Trophoblast cell (in vitro differentiated cells and primary cell): ENCODE results near the gene TOM1L2.
A peak's percentile ranks its signal among the peaks of the same experiment; 100 is the strongest.

Source experiments
- DNase-seq, 2 donors: peaks; one replicate each; pipeline ENCODE4 v3.0.0-alpha.2; 2016
- H2AFZ ChIP-seq: 2 replicates; pipeline ENCODE4 v1.6.1; 2013; ENCODE audit warnings: low read length, moderate library complexity, mild to moderate bottlenecking; ENCODE audit not compliant: insufficient read depth, poor library complexity
- H2AK5ac ChIP-seq: 2 replicates; pipeline ENCODE4 v1.6.1; 2013; ENCODE audit warnings: mild to moderate bottlenecking, low read length
- H2BK120ac ChIP-seq: 2 replicates; pipeline ENCODE4 v1.6.1; 2013; ENCODE audit warnings: low read length, mild to moderate bottlenecking, moderate library complexity; ENCODE audit not compliant: insufficient read depth, poor library complexity
- H2BK12ac ChIP-seq: 2 replicates; pipeline ENCODE4 v1.6.1; 2013; ENCODE audit warnings: mild to moderate bottlenecking, low read length, moderate library complexity
- H2BK5ac ChIP-seq: 2 replicates; pipeline ENCODE4 v1.6.1; 2013; ENCODE audit warnings: low read length, low read depth, moderate library complexity, mild to moderate bottlenecking; ENCODE audit not compliant: poor library complexity
- H3K14ac ChIP-seq: 2 replicates; pipeline ENCODE4 v1.6.1; 2013; ENCODE audit warnings: mild to moderate bottlenecking, low read length
- H3K18ac ChIP-seq: 2 replicates; pipeline ENCODE4 v1.6.1; 2013; ENCODE audit warnings: mild to moderate bottlenecking, low read length
- H3K23ac ChIP-seq: 2 replicates; pipeline ENCODE4 v1.6.1; 2013; ENCODE audit warnings: low read length
- H3K27ac ChIP-seq: 2 replicates; pipeline ENCODE4 v1.5.1; 2013; ENCODE audit warnings: low read depth, mild to moderate bottlenecking, inconsistent platforms, low read length, moderate library complexity
- H3K27me3 ChIP-seq: 2 replicates; pipeline ENCODE4 v1.6.1; 2013; ENCODE audit warnings: inconsistent platforms, mild to moderate bottlenecking, low read length, moderate library complexity; ENCODE audit not compliant: insufficient read depth
- H3K36me3 ChIP-seq, 2 experiments: 1 replicate in 1 of 2; 2 replicates in 1 of 2; pipeline ENCODE4 v1.6.1; 2013; ENCODE audit warnings: low read length in 2 of 2, mild to moderate bottlenecking in 2 of 2, moderate library complexity in 1 of 2; ENCODE audit not compliant: insufficient read depth in 2 of 2, control insufficient read depth in 1 of 2
- H3K4ac ChIP-seq: 2 replicates; pipeline ENCODE4 v1.6.1; 2013; ENCODE audit warnings: low read depth, mild to moderate bottlenecking, low read length, moderate library complexity
- H3K4me1 ChIP-seq, 2 experiments: 1 replicate in 1 of 2; 2 replicates in 1 of 2; pipeline ENCODE4 v1.6.1; 2013; ENCODE audit warnings: low read length in 2 of 2, mild to moderate bottlenecking in 2 of 2, moderate library complexity in 1 of 2; ENCODE audit not compliant: insufficient read depth in 2 of 2, control insufficient read depth in 1 of 2
- H3K4me2 ChIP-seq: 2 replicates; pipeline ENCODE4 v1.6.1; 2013; ENCODE audit warnings: inconsistent platforms, mild to moderate bottlenecking, low read length, moderate library complexity
- H3K4me3 ChIP-seq: 2 replicates; pipeline ENCODE4 v1.5.1; 2013; ENCODE audit warnings: mild to moderate bottlenecking, low read depth, low read length, inconsistent platforms
- H3K79me1 ChIP-seq: one replicate; pipeline ENCODE4 v1.6.1; 2013; ENCODE audit warnings: low read length
- H3K79me2 ChIP-seq: 2 replicates; pipeline ENCODE4 v1.6.1; 2013; ENCODE audit warnings: low read length, mild to moderate bottlenecking; ENCODE audit not compliant: control insufficient read depth, insufficient read depth, poor library complexity
- H3K9ac ChIP-seq: 2 replicates; pipeline ENCODE4 v1.6.1; 2013; ENCODE audit warnings: mild to moderate bottlenecking, low read length
- H3K9me3 ChIP-seq: 2 replicates; pipeline ENCODE4 v1.6.1; 2013; ENCODE audit warnings: low read depth, mild to moderate bottlenecking, control low read depth, inconsistent platforms, low read length; ENCODE audit not compliant: insufficient read depth
- H4K12ac ChIP-seq: 2 replicates; pipeline ENCODE4 v1.6.1; 2013; ENCODE audit warnings: low read depth, mild to moderate bottlenecking, low read length, moderate library complexity
- H4K8ac ChIP-seq: 2 replicates; pipeline ENCODE4 v1.6.1; 2013; ENCODE audit warnings: low read depth, mild to moderate bottlenecking, low read length, moderate library complexity
- H4K91ac ChIP-seq: one replicate; pipeline ENCODE4 v1.6.1; 2013; ENCODE audit warnings: low read depth, mild to moderate bottlenecking, low read length, moderate library complexity
- WGBS: extraction: QIAGEN DNeasy Blood & Tissue Kit; methylation state at CpG from one replicate; pipeline ENCODE4 v1.1.7; 2013; ENCODE audit warnings: missing lambda C conversion rate; ENCODE audit not compliant: insufficient read length, insufficient coverage; ENCODE audit errors: extremely low coverage; 5-methylcytosine and 5-hydroxymethylcytosine counted together

TOM1L2 gene

DNA sequence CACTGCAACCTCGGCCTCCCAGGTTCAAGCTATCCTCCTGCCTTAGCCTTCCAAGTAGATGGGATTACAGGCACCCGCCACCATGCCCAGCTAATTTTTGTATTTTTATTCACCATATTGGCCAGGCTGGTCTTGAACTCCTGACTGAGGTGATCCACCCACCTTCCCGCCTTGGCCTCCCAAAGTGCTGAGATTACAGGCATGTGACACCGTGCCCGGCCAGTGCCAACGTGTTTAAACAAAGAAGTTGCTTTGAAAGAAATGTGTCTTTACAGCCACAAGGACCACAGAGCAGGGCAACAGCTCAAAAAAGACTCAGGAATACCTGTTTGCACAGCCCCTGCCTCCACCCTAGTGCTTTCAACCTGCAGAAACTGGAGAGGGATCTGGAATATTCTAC lies 41.8 kb upstream of the TOM1L2 start:
- peaks cover 5% of the 10 kb centered on the region for H3K9me3 ChIP-seq
- H3K23ac ChIP-seq, result no peak overlapping the region
- WGBS, result no CpG with 5 or more reads among the region's 6 CpGs
- no peak overlapping the region for H4K12ac ChIP-seq
- DNase-seq, result no peak
- H2BK120ac ChIP-seq, result no peak overlapping the region
- no peak overlapping the region for H2AK5ac ChIP-seq
- H3K4ac ChIP-seq, result no peak overlapping the region
- no peak overlapping the region for H2BK12ac ChIP-seq
- peaks cover 11 to 12% of the 10 kb centered on the region in 2 experiments for H3K36me3 ChIP-seq
- H3K79me1 ChIP-seq, result no peaks in the 10 kb centered on the region
- no peak overlapping the region for H3K9ac ChIP-seq
- H3K4me3 ChIP-seq, result no peak overlapping the region
- no peak overlapping the region for H3K4me2 ChIP-seq
- H4K8ac ChIP-seq, result no peak overlapping the region
- no peak overlapping the region for H2AFZ ChIP-seq
- no peak overlapping the region for H4K91ac ChIP-seq
- H3K27ac ChIP-seq, result no peak overlapping the region
- H3K79me2 ChIP-seq, result no peaks in the 10 kb centered on the region
- H3K14ac ChIP-seq, result no peak overlapping the region
- no peaks in the 10 kb centered on the region for H3K4me1 ChIP-seq
- H3K18ac ChIP-seq, result no peak overlapping the region
- H2BK5ac ChIP-seq, result no peak overlapping the region
- no peaks in the 10 kb centered on the region for H3K27me3 ChIP-seq

DNA sequence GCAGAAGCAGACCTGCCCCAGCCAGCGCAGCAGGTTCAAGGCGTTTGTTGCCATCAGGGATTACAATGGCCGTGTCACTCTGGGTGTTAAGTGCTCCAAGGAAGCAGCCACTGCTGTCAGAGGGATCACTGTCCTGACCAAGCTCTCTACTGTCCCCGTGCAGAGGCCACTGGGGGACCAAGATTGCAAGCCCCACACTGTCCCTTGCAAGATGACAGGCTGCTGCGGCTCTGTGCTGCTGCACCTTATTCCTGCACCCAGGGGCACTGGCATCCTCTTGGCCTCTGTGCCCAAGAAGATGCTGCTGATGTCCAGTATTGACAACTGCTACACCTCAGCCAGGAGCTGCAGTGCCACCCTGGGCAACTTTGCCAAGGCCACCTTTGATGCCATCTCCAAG lies 39.1 kb upstream of the TOM1L2 start:
- no peak overlapping the region for H3K14ac ChIP-seq
- H3K9ac ChIP-seq, result no peak overlapping the region
- peaks cover 9% of the 10 kb centered on the region in 2 experiments for H3K36me3 ChIP-seq
- H3K79me1 ChIP-seq, result no peaks in the 10 kb centered on the region
- H2BK120ac ChIP-seq, result no peak overlapping the region
- no peak overlapping the region for H3K4me3 ChIP-seq
- H4K91ac ChIP-seq, result no peak overlapping the region
- no peak overlapping the region for H2BK5ac ChIP-seq
- no peaks in the 10 kb centered on the region for H3K27me3 ChIP-seq
- no peak overlapping the region for H2BK12ac ChIP-seq
- H4K12ac ChIP-seq, result no peak overlapping the region
- no peak overlapping the region for H3K23ac ChIP-seq
- no CpG with 5 or more reads among the region's 5 CpGs for WGBS
- H3K9me3 ChIP-seq, result peaks cover 7% of the 10 kb centered on the region
- H4K8ac ChIP-seq, result no peak overlapping the region
- no peak overlapping the region for H3K4ac ChIP-seq
- no peak for DNase-seq
- no peak overlapping the region for H3K27ac ChIP-seq
- H2AFZ ChIP-seq, result no peak overlapping the region
- no peak overlapping the region for H3K18ac ChIP-seq
- no peak overlapping the region for H2AK5ac ChIP-seq
- peaks cover 6 to 9% of the 10 kb centered on the region in 2 experiments for H3K4me1 ChIP-seq
- H3K4me2 ChIP-seq, result no peak overlapping the region
- H3K79me2 ChIP-seq, result no peaks in the 10 kb centered on the region

DNA sequence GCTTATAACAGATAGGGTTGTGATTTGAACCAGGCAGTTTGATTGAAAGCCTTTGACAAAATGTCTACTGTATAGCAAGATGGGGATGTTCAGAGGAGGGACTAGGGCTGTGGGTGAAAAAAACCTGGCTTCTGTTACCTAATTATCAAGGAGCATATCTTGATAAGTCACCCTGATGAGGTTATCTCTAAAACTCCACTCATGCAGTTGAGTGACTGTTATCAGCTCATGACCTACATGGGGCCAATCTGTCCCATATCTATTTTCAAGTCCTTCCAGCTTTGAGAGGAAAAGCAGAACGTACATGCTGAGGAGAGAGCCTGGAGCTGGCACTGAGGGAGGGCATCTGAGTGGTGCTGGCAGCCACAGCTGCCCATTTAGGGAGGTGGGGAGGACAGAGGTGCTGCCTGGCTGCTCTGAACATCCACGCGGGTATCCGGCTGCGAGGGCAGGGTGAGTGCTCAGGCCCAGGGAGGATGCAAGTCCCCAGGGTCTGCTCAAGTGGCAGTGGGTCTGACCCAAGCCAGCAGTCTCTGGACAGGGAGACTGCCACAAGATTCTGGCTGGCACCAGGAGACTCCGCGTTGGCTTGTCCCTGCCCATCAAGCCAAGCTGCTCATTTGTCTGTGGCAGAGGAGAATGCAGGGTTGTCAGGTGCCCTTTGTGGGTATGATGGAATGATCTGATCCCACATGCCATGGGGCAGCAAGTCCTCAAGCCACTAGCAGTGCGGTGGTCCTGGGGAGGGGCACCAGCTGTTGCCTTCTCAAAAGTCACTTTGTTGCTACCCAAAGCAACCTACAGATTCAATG lies 37.6 kb upstream of the TOM1L2 start:
- H4K12ac ChIP-seq, result no peak overlapping the region
- H3K23ac ChIP-seq, result no peak overlapping the region
- H3K79me1 ChIP-seq, result no peaks in the 10 kb centered on the region
- peak in 1 of 2 donors; percentile 64 for DNase-seq
- no peak overlapping the region for H3K27ac ChIP-seq
- no peak overlapping the region for H4K8ac ChIP-seq
- peaks cover 6 to 12% of the 10 kb centered on the region in 2 experiments for H3K4me1 ChIP-seq
- no CpG with 5 or more reads among the region's 8 CpGs for WGBS
- H2BK120ac ChIP-seq, result no peak overlapping the region
- H2BK5ac ChIP-seq, result no peak overlapping the region
- no peaks in the 10 kb centered on the region for H3K27me3 ChIP-seq
- no peak overlapping the region for H2AFZ ChIP-seq
- H2AK5ac ChIP-seq, result no peak overlapping the region
- no peak overlapping the region for H3K4me2 ChIP-seq
- H3K79me2 ChIP-seq, result no peaks in the 10 kb centered on the region
- peak overlapping the region; percentile 21 for H3K4me3 ChIP-seq
- H3K14ac ChIP-seq, result no peak overlapping the region
- peaks cover 8% of the 10 kb centered on the region for H3K9me3 ChIP-seq
- no peak overlapping the region for H3K9ac ChIP-seq
- H3K36me3 ChIP-seq, result peaks cover 4 to 5% of the 10 kb centered on the region in 2 experiments
- H3K18ac ChIP-seq, result no peak overlapping the region
- H3K4ac ChIP-seq, result no peak overlapping the region
- no peak overlapping the region for H4K91ac ChIP-seq
- H2BK12ac ChIP-seq, result no peak overlapping the region

DNA sequence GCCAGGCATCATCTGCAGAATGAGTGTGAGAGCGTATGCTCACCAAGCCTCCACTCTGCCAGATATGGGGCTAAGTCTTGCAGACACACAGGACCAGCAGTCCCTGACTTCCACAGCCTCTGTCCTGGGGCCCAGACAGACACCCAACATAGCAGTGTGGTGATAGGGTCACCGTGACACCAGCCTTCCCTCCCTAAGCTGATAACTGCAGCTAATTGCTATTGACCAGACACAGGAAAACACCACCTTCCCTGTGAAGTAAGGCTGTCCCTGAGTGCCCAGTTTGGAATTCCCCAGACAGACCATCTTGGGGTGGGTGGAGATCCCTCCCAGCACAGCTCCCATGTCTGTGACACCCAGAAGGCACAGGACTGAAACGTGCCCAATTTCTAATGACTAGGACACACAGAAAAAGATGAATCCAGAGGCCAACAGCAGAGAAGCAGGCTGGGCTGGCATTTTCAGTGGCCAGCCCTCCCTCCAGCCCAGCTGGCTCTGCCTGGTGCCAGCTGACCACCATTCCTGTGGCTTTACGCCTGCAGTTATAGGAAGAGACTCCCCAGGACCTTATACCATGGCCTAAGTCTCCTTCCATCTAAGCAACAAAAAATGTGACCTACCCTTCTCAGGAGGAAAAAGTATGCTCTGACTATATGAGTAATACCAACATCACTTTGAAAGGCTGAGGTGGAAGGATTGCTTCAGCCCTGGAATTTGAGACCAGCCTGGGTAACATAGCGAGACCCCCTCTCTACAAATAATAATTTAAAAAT lies 36.5 kb upstream of the TOM1L2 start:
- peak in 1 of 2 donors; percentile 59 for DNase-seq
- H2BK12ac ChIP-seq, result no peak overlapping the region
- WGBS, result no CpG with 5 or more reads among the region's 5 CpGs
- no peak overlapping the region for H3K4me3 ChIP-seq
- H2AK5ac ChIP-seq, result no peak overlapping the region
- H3K9ac ChIP-seq, result no peak overlapping the region
- no peaks in the 10 kb centered on the region for H3K79me2 ChIP-seq
- H3K36me3 ChIP-seq, result peaks cover 4 to 5% of the 10 kb centered on the region in 2 experiments
- H2BK5ac ChIP-seq, result no peak overlapping the region
- no peak overlapping the region for H2AFZ ChIP-seq
- no peak overlapping the region for H4K91ac ChIP-seq
- peaks cover 8% of the 10 kb centered on the region for H3K9me3 ChIP-seq
- H3K14ac ChIP-seq, result no peak overlapping the region
- H3K4me2 ChIP-seq, result no peak overlapping the region
- no peaks in the 10 kb centered on the region for H3K79me1 ChIP-seq
- no peak overlapping the region for H3K27ac ChIP-seq
- no peaks in the 10 kb centered on the region for H3K27me3 ChIP-seq
- no peak overlapping the region for H4K8ac ChIP-seq
- H2BK120ac ChIP-seq, result no peak overlapping the region
- H3K4me1 ChIP-seq, result peaks cover 6 to 12% of the 10 kb centered on the region in 2 experiments
- peak overlapping the region; percentile 21 for H3K18ac ChIP-seq
- H4K12ac ChIP-seq, result no peak overlapping the region
- H3K4ac ChIP-seq, result no peak overlapping the region
- no peak overlapping the region for H3K23ac ChIP-seq
